GM23338 (cell line): ENCODE results near the gene KRT9. TPM values are rescaled to one million over a fixed set of nuclear protein-coding genes. Genes with fewer than 3 reads are reported as not detected.

Experiments used
- ATAC-seq: fragments of 200-7000 bp; cut with Tn5 transposase; 3 replicates; pipeline ENCODE4 v1.9.1; 2020
- DNase-seq: peaks from one replicate; pipeline ENCODE4 v3.0.0-alpha.2; 2015; ENCODE audit warnings: low spot score
- H2AFZ ChIP-seq: fragments of 200-600 bp; sonication (generic); 2 replicates; pipeline ENCODE4 v1.8.0; 2016; ENCODE audit warnings: antibody characterized with exemption, mild to moderate bottlenecking, moderate library complexity
- H3F3A ChIP-seq: fragments of 200-600 bp; sonication (generic); replicated peaks from 2 replicates; pipeline ENCODE4 v1.8.0; 2017; ENCODE audit warnings: antibody characterized with exemption, mixed run types, low read depth
- H3K27ac ChIP-seq: fragments of 200-600 bp; sonication (generic); 2 replicates; pipeline ENCODE4 v1.6.1; 2016; ENCODE audit warnings: low read depth
- H3K27me3 ChIP-seq: fragments of 200-600 bp; sonication (generic); 2 replicates; pipeline ENCODE4 v1.8.0; 2016; ENCODE audit warnings: mild to moderate bottlenecking, mixed run types, moderate library complexity; ENCODE audit not compliant: insufficient read depth
- H3K36me3 ChIP-seq: fragments of 200-600 bp; sonication (generic); 2 replicates; pipeline ENCODE4 v1.8.0; 2016; ENCODE audit warnings: mild to moderate bottlenecking; ENCODE audit not compliant: insufficient read depth
- H3K4me1 ChIP-seq: fragments of 200-600 bp; sonication (generic); 2 replicates; pipeline ENCODE4 v1.8.0; 2016; ENCODE audit warnings: mild to moderate bottlenecking, moderate library complexity; ENCODE audit not compliant: insufficient read depth
- H3K4me2 ChIP-seq: fragments of 200-600 bp; sonication (generic); 2 replicates; pipeline ENCODE4 v1.7.1; 2017; ENCODE audit warnings: mixed run types
- H3K4me3 ChIP-seq: fragments of 200-600 bp; sonication (generic); 2 replicates; pipeline ENCODE4 v1.6.1; 2016; ENCODE audit warnings: mixed run types
- H3K79me2 ChIP-seq: fragments of 200-600 bp; sonication (generic); replicated peaks from 2 replicates; pipeline ENCODE4 v1.8.0; 2017; ENCODE audit warnings: mild to moderate bottlenecking; ENCODE audit not compliant: insufficient read depth
- H3K9me2 ChIP-seq: fragments of 200-600 bp; sonication (generic); 2 replicates; pipeline ENCODE4 v1.8.0; 2017; ENCODE audit not compliant: insufficient read depth
- H4K20me1 ChIP-seq: fragments of 200-600 bp; sonication (generic); replicated peaks from 2 replicates; pipeline ENCODE4 v1.8.0; 2017; ENCODE audit warnings: mild to moderate bottlenecking; ENCODE audit not compliant: insufficient read depth
- H3K27ac Mint-ChIP-seq: 2 replicates; pipeline ENCODE4 v1.8.0; 2020; ENCODE audit warnings: inconsistent platforms, mild to moderate bottlenecking, moderate library complexity, mixed read lengths
- H3K27me3 Mint-ChIP-seq: 3 replicates; pipeline ENCODE4 v1.8.0; 2022; ENCODE audit warnings: low read depth, mild to moderate bottlenecking, moderate library complexity, mixed read lengths, inconsistent platforms; ENCODE audit not compliant: insufficient read depth, poor library complexity
- H3K36me3 Mint-ChIP-seq: 3 replicates; pipeline ENCODE4 v1.8.0; 2021; ENCODE audit warnings: low read depth, mild to moderate bottlenecking, inconsistent platforms, moderate library complexity, mixed read lengths
- H3K4me1 Mint-ChIP-seq: 3 replicates; pipeline ENCODE4 v1.8.0; 2020; ENCODE audit warnings: mild to moderate bottlenecking, inconsistent platforms, mixed read lengths
- H3K4me3 Mint-ChIP-seq: 3 replicates; pipeline ENCODE4 v1.8.0; 2021; ENCODE audit warnings: moderate library complexity, mild to moderate bottlenecking, inconsistent platforms, mixed read lengths
- H3K9me3 Mint-ChIP-seq: 3 replicates; pipeline ENCODE4 v1.8.0; 2020; ENCODE audit warnings: moderate library complexity, mild to moderate bottlenecking, inconsistent platforms, mixed read lengths
- CREB1 ChIP-seq: fragments of 250-450 bp; sonication (Bioruptor Pico); IDR thresholded peaks from 2 replicates; pipeline ENCODE4 v1.5.0; 2020; ENCODE audit warnings: low read depth, mild to moderate bottlenecking, moderate library complexity
- CTCF ChIP-seq, 2 experiments: fragments of 200-600 bp in 1 of 2; sonication (generic) in 1 of 2; conservative IDR thresholded peaks; 2 replicates each; pipeline versions ENCODE4 v1.5.1 to v1.6.1; 2016 to 2017; ENCODE audit warnings: antibody characterized with exemption in 2 of 2, low read depth in 2 of 2, mild to moderate bottlenecking in 2 of 2, moderate library complexity in 1 of 2
- EZH2 ChIP-seq: fragments of 200-600 bp; sonication (generic); IDR thresholded peaks from one replicate; pipeline ENCODE4 v1.8.0; 2017; ENCODE audit warnings: antibody characterized with exemption, mild to moderate bottlenecking, low read depth; ENCODE audit not compliant: unreplicated experiment
- EZH2phosphoT487 ChIP-seq: fragments of 200-600 bp; sonication (generic); IDR thresholded peaks from one replicate; pipeline ENCODE4 v1.8.1; 2018; ENCODE audit warnings: antibody characterized with exemption; ENCODE audit not compliant: unreplicated experiment
- NANOG ChIP-seq: IDR thresholded peaks from 2 replicates; pipeline ENCODE4 v1.6.1; 2016; ENCODE audit warnings: antibody characterized with exemption, borderline replicate concordance
- POLR2AphosphoS5 ChIP-seq: IDR thresholded peaks from 2 replicates; pipeline ENCODE4 v1.6.1; 2016; ENCODE audit warnings: antibody characterized with exemption, low read depth
- REST ChIP-seq: IDR thresholded peaks from one replicate; pipeline ENCODE4 v1.6.1; 2018; ENCODE audit warnings: antibody characterized with exemption; ENCODE audit not compliant: unreplicated experiment
- STAT1 ChIP-seq: IDR thresholded peaks from one replicate; pipeline ENCODE4 v1.6.1; 2016; ENCODE audit warnings: antibody characterized with exemption; ENCODE audit not compliant: unreplicated experiment
- ZNF114 ChIP-seq: fragments of 250-450 bp; sonication (Bioruptor Pico); IDR thresholded peaks from 2 replicates; pipeline ENCODE4 v1.5.0; 2020; ENCODE audit warnings: mild to moderate bottlenecking, moderate library complexity
- ZNF462 ChIP-seq: fragments of 250-450 bp; sonication (Bioruptor Pico); IDR thresholded peaks from 2 replicates; pipeline ENCODE4 v1.5.0; 2020; ENCODE audit warnings: mild to moderate bottlenecking, moderate library complexity
- polyA plus RNA-seq: library from polyadenylated mRNA; unstranded; fragments of >200 nt; fragmentation: Nextera tagmentation; extraction: Ambion mirVana; gene quantifications from 2 replicates; pipeline ENCODE4 v1.2.1, GENCODE V29; 2016
- total RNA-seq: library from RNA; depleted of rRNA; stranded (reverse); fragments of >200 nt; shearing (Covaris generic); gene quantifications from 2 replicates; pipeline ENCODE4 v1.2.3, GENCODE V29; 2014

KRT9 gene
- total and polyA plus RNA-seq, 2 experiments from 2014 or later: not detected

- Mint-ChIP-seq H3K4me3 (no peak overlapping the region), H3K4me1 (peaks cover 20% of the 10 kb centered on the region), H3K9me3 (peaks cover 7% of the 10 kb centered on the region), H3K36me3 (no peaks in the 10 kb centered on the region), H3K27ac (no peak overlapping the region), H3K27me3 (peaks cover 31% of the 10 kb centered on the region)
- Histone ChIP-seq H3K4me3 (no peak overlapping the region), H3K79me2 (no peaks in the 10 kb centered on the region), H3K4me2 (no peak overlapping the region), H3K36me3 (no peaks in the 10 kb centered on the region), H3K27me3 (no peaks in the 10 kb centered on the region), H3K27ac (no peak overlapping the region), H4K20me1 (no peaks in the 10 kb centered on the region), H3F3A (no peaks in the 10 kb centered on the region), H3K4me1 (peaks cover 6% of the 10 kb centered on the region), H3K9me2 (no peaks in the 10 kb centered on the region), H2AFZ (no peak overlapping the region)
- no peak for ATAC-seq
- no peak for TF ChIP-seq CREB1
- TF ChIP-seq CTCF (conservative IDR thresholded peaks at IDR 0.05; ENCODE audit: low read depth in 2 of 2): no peak
- TF ChIP-seq EZH2: no peak
- TF ChIP-seq REST: no peak
- TF ChIP-seq ZNF114 (CRISPR knock-in tag): no peak
- no peak for TF ChIP-seq STAT1
- no peak for TF ChIP-seq ZNF462
- no peak for TF ChIP-seq NANOG
- no peak for TF ChIP-seq EZH2phosphoT487
- TF ChIP-seq POLR2AphosphoS5: no peak
- DNase-seq: no peak
These were observed 20.5 kb downstream of the KRT9 start for GRCh38 chr17:41551365-41551764.
